Duodenal mucosa (tissue), 2 donors: ENCODE measurements around the gene ADSL.

Experiments used
- H3K27ac ChIP-seq: one replicate; pipeline ENCODE4 v1.7.0; 2013; ENCODE audit warnings: low read depth, low read length
- H3K27me3 ChIP-seq, 2 donors: one replicate each; pipeline ENCODE4 v1.7.0; 2013; ENCODE audit warnings: low read length in 2 of 2, control low read depth in 1 of 2; ENCODE audit not compliant: insufficient read depth in 2 of 2, control insufficient read depth in 1 of 2
- H3K36me3 ChIP-seq, 2 donors: one replicate each; pipeline ENCODE4 v1.7.0; 2013; ENCODE audit warnings: low read length in 2 of 2, control low read depth in 1 of 2; ENCODE audit not compliant: insufficient read depth in 2 of 2, control insufficient read depth in 1 of 2
- H3K4me1 ChIP-seq, 2 donors: one replicate each; pipeline ENCODE4 v1.7.0; 2013; ENCODE audit warnings: low read length in 2 of 2, control low read depth in 1 of 2; ENCODE audit not compliant: insufficient read depth in 2 of 2, control insufficient read depth in 1 of 2
- H3K4me3 ChIP-seq, 2 donors: one replicate each; pipeline ENCODE4 v1.7.0; 2013; ENCODE audit warnings: low read length in 2 of 2, low read depth in 1 of 2
- H3K9ac ChIP-seq, 2 donors: one replicate each; pipeline ENCODE4 v1.7.0; 2013; ENCODE audit warnings: low read length in 2 of 2, low read depth in 1 of 2
- H3K9me3 ChIP-seq, 2 donors: one replicate each; pipeline ENCODE4 v1.7.0; 2013; ENCODE audit warnings: low read length in 2 of 2, control low read depth in 1 of 2; ENCODE audit not compliant: control insufficient read depth in 1 of 2

Gene ADSL

DNA sequence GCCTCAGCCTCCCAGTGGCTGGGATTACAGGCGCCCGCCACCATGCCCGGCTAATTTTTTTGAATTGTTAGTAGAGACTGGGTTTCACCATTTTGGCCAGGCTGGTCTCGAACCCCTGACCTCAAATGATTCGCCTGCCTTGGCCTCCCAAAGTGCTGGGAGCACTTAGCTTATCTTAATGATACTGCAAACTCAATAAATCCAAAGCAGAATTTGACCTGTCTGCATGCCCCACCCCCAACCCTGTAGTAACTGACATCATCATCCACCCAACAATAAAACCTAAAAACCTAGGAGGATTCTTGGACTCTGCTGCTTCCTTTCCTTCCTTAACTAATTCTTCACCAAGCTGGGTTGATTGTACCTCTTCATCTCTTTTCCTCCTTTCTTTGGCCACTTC lies 6.3 kb upstream of the ADSL start:
- Histone ChIP-seq H3K9ac (no peak overlapping the region), H3K4me1 (peaks cover 5 to 7% of the 10 kb centered on the region in 2 donors), H3K4me3 (no peak overlapping the region), H3K27me3 (no peaks in the 10 kb centered on the region), H3K36me3 (no peaks in the 10 kb centered on the region), H3K9me3 (no peaks in the 10 kb centered on the region), H3K27ac (no peak overlapping the region)

DNA sequence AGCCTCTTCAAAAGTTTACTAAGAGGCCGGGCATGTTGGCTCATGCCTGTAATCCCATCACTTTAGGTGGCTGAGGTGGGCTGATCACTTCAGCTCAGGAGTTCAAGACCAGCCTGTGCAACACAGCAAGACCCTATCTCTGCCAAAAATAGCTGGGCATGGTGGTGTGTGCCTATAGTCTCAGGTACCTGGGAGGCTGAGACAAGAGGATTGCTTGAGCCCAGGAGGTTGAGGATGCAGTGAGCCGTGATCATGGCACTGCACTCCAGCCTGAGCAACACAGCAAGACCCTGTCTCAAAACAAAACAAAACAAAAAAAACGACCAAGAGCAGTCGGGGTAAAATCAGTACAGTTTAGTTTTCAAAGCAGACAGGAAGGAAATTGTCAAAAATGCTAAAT lies 4.7 kb upstream of the ADSL start:
- Histone ChIP-seq H3K4me3 (no peak overlapping the region), H3K4me1 (peaks cover 0 to 12% of the 10 kb centered on the region in 2 donors), H3K36me3 (no peaks in the 10 kb centered on the region), H3K27me3 (no peaks in the 10 kb centered on the region), H3K9ac (no peak overlapping the region), H3K27ac (no peak overlapping the region), H3K9me3 (no peaks in the 10 kb centered on the region)

DNA sequence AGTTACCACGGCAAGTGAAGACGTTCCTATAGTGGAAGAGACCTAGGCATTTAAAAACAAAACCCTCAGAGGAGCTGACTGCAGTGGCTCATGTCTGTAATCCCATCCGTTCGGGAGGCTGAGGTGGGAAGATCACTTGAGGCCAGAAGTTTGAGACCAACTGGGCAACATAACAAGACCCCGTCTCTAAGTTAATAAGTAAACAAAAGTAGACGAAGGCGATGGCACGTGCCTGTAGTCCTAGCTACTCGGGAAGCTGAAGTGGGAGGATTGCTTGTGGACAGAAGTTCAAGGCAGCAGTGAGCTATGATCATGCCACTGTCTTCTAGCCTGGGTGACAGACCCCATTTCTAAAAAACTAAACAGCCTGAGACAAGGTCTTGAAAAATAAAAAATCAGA lies 3.8 kb upstream of the ADSL start:
- Histone ChIP-seq H3K27ac (no peak overlapping the region), H3K4me1 (peaks cover 4 to 20% of the 10 kb centered on the region in 2 donors), H3K36me3 (no peaks in the 10 kb centered on the region), H3K9me3 (no peaks in the 10 kb centered on the region), H3K9ac (no peak overlapping the region), H3K27me3 (no peaks in the 10 kb centered on the region), H3K4me3 (no peak overlapping the region)

DNA sequence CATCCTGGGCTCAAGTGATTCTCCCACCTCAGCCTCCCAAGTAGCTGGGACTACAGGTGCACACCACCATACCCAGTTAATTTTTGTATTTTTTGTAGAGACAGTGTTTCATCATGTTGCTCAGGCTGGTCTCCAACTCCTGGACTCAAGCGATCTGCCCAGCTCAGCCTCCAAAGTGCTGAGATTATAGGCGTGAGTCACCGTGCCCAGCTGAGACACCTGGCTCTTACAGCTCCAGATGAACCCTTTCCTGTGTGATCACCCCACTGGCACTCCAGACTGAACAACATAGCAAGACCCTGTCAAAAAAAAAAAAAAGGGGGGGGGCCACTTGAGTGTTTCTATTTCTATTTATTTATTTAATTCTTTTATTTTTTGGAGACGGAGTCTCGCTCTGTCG lies 1.0 kb upstream of the ADSL start:
- peaks cover 10 to 25% of the 10 kb centered on the region in 2 donors for H3K4me1 ChIP-seq

DNA sequence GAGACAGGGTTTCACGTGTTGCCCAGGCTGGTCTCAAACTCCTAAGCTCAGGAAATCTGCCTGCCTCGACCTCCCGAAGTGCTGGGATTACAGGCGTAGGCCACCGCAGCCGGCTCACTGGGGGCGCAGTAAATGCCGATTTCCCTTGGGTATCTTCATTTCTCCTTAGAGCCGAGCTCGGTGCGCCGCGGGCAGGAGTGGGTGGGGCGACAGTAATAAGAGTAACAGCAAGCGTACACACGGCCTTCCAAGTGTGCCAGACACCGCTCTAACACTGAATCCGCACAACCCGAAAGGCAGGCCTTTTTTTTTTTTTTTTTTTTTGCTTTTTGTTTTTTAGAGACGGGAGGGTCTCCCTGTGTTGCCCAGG lies 500 bp upstream of the ADSL start:
- peaks cover 10 to 25% of the 10 kb centered on the region in 2 donors for H3K4me1 ChIP-seq
- no peaks in the 10 kb centered on the region for H3K27me3 ChIP-seq
- H3K9ac ChIP-seq = peak overlapping the region; percentile 63 to 73

More for the DNA sequence above, 1.0 kb upstream of the ADSL start:
- Histone ChIP-seq H3K9ac (no peak overlapping the region), H3K36me3 (peaks cover 0 to 15% of the 10 kb centered on the region in 2 donors), H3K9me3 (no peaks in the 10 kb centered on the region), H3K4me3 (peak overlapping the region in 1 of 2 donors; percentile 97), H3K27ac (no peak overlapping the region), H3K27me3 (no peaks in the 10 kb centered on the region)

DNA sequence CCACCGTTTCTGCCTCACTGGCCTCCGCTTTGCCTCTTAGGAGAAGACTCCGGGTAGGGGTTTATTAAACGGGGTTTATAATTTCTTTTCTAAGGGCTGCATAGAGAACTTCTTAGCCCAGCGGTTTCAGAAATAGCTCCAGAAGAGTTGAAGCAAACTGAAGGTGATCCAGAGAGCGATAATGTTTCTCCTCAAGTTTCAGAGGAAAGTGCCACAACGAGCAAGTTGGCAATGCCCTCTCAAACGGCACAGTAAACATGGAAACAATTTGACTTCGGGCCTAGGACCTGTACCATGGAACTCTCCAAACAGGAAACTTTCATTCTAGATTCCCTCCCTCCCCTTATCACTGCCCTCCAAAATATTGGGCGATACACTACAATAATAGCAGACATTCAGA lies 1.0 kb downstream of the ADSL start:
- H3K4me1 ChIP-seq = peaks cover 10 to 25% of the 10 kb centered on the region in 2 donors
- H3K27ac ChIP-seq = no peak overlapping the region
- peaks cover 3 to 33% of the 10 kb centered on the region in 2 donors for H3K36me3 ChIP-seq
- H3K9me3 ChIP-seq = no peaks in the 10 kb centered on the region
- no peaks in the 10 kb centered on the region for H3K27me3 ChIP-seq
- peak overlapping the region; percentile 85 to 97 for H3K4me3 ChIP-seq
- peak overlapping the region; percentile 63 to 73 for H3K9ac ChIP-seq

More for the DNA sequence above, 500 bp upstream of the ADSL start:
- H3K36me3 ChIP-seq = peaks cover 0 to 20% of the 10 kb centered on the region in 2 donors
- peak overlapping the region; percentile 64 for H3K27ac ChIP-seq
- H3K9me3 ChIP-seq = no peaks in the 10 kb centered on the region
- peak overlapping the region; percentile 85 to 97 for H3K4me3 ChIP-seq

DNA sequence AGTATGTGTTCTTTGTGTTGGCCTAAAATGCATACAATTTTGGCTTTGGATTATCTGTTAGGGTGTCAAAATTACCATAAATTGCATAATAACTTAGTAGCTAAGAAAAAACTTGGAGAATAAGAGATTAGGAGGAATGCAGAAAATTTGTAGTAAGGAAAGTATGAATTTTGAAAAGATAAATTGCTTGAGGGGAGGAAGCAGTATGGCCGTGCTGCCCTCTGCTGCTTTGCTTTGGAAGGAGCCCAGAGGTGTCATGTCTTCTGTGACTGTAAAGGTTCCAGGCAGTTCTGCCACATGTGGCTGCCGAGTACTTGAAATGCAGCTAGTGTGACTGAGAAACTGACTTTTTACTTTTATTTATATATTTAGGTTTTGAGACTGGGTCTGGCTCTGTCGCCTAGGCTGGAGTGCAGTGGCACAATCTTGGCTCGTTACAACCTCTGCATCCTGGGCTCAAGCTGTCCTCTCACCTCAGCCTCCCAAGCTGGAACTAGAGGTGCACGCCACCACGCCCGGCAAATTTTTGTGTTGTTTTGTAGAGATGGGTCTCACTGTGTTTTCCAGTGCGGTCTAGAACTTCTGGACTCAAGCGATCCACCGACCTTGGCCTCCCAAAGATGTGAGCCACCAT lies 1.8 kb downstream of the ADSL start:
- Histone ChIP-seq H3K27ac (no peak overlapping the region), H3K27me3 (no peaks in the 10 kb centered on the region), H3K4me1 (peaks cover 10 to 25% of the 10 kb centered on the region in 2 donors), H3K9me3 (no peaks in the 10 kb centered on the region), H3K4me3 (peak overlapping the region; percentile 85 to 97), H3K36me3 (peaks cover 6 to 41% of the 10 kb centered on the region in 2 donors), H3K9ac (peak overlapping the region in 1 of 2 donors; percentile 32)

DNA sequence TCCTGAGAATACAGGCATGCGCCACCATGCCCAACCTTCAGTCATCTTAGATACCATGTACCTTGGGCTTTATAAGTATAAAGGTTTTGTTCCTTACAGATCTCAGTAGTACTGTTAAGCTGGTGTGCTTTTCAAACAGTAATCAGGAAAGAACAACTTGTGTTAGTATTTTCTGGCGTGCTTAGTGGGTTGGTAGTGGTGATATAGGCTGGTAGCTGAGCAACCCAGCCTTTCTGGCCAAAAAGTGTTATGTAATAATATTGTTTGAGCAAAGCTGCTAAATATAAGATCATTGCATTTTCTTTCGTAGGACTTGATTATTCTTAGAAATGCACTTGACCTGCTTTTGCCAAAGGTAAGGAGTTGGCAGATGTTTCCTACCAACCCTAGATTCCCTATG lies 6.5 kb downstream of the ADSL start:
- H3K36me3 ChIP-seq = peaks cover 8 to 46% of the 10 kb centered on the region in 2 donors

DNA sequence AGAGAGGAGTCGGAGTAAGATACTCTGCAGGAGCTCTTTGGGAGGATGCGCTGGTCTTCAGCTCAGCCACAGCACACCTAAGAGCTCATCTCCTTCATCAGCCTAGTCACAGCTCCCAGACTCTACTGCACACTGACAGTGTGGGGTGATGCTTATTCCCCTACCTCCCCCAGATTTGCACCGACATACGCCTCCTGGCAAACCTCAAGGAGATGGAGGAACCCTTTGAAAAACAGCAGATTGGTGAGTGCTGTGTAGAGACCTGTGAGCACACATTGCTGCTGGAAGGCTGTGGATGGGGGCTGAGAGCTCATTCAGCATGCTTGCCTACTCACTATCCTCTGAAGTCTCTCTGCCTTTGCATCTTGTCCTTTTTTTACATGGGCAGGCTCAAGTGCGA lies 14.8 kb downstream of the ADSL start:
- peaks cover 57 to 75% of the 10 kb centered on the region in 2 donors for H3K36me3 ChIP-seq
- no peaks in the 10 kb centered on the region for H3K27me3 ChIP-seq
- no peaks in the 10 kb centered on the region for H3K9me3 ChIP-seq
- H3K4me1 ChIP-seq = no peaks in the 10 kb centered on the region
- H3K4me3 ChIP-seq = no peak overlapping the region
- H3K27ac ChIP-seq = no peak overlapping the region
- no peak overlapping the region for H3K9ac ChIP-seq

More for the DNA sequence above, 6.5 kb downstream of the ADSL start:
- no peaks in the 10 kb centered on the region for H3K9me3 ChIP-seq
- H3K4me3 ChIP-seq = no peak overlapping the region
- no peaks in the 10 kb centered on the region for H3K27me3 ChIP-seq
- no peak overlapping the region for H3K27ac ChIP-seq
- no peak overlapping the region for H3K9ac ChIP-seq
- H3K4me1 ChIP-seq = peaks cover 3 to 6% of the 10 kb centered on the region in 2 donors

DNA sequence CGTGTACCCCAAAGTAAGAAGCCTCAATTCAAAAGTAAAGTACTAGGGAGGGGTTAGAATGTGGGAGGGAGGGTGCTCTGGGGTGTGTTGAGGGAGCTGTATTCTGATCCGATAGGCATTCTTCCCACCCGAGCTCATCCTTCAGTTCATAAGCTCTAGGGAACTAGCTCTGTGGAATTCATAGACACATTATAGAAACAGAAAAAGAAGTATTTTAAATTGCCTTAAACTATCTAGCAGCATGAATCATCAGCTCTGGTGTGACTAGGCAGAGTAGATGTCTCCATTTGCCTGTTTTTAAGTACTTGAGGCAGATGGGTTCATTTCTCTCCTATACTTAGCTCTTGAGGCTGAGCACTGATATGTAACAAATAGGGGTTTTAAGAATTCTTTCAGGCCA lies 16.8 kb downstream of the ADSL start:
- no peak overlapping the region for H3K4me3 ChIP-seq
- H3K9me3 ChIP-seq = no peaks in the 10 kb centered on the region
- H3K27me3 ChIP-seq = no peaks in the 10 kb centered on the region
- peaks cover 5 to 10% of the 10 kb centered on the region in 2 donors for H3K4me1 ChIP-seq
- no peak overlapping the region for H3K9ac ChIP-seq
- H3K36me3 ChIP-seq = peaks cover 61 to 88% of the 10 kb centered on the region in 2 donors
- H3K27ac ChIP-seq = no peak overlapping the region
